PFSK-1 (cell line): ENCODE measurements around the gene ADAMTSL4.

ENCODE experiments used
- FOXP2 ChIP-seq: optimal IDR thresholded peaks from 2 replicates; pipeline ENCODE3; 2011; ENCODE audit warnings: borderline replicate concordance, control low read depth, inconsistent platforms; ENCODE audit not compliant: insufficient read depth; ENCODE audit errors: extremely low read length, extremely low read depth
- POLR2AphosphoS5 ChIP-seq: IDR thresholded peaks from 2 replicates; pipeline ENCODE4 v1.6.1; 2012; ENCODE audit warnings: low read depth, mild to moderate bottlenecking, control low read depth, low read length, moderate library complexity
- TAF1 ChIP-seq: IDR thresholded peaks from 2 replicates; pipeline ENCODE4 v1.6.1; 2012; ENCODE audit warnings: low read length, control low read depth, borderline replicate concordance; ENCODE audit not compliant: insufficient read depth
- TF ChIP-seq, protein P1 (sequence below), 2 experiments: IDR thresholded peaks; 2 replicates each; pipeline versions ENCODE4 v1.6.1 to v1.8.0; 2011 to 2012; ENCODE audit warnings: low read depth in 2 of 2, low read length in 2 of 2, control low read depth in 1 of 2, inconsistent platforms in 1 of 2, mild to moderate bottlenecking in 1 of 2, moderate library complexity in 1 of 2; ENCODE audit not compliant: insufficient read depth in 1 of 2

DNA sequence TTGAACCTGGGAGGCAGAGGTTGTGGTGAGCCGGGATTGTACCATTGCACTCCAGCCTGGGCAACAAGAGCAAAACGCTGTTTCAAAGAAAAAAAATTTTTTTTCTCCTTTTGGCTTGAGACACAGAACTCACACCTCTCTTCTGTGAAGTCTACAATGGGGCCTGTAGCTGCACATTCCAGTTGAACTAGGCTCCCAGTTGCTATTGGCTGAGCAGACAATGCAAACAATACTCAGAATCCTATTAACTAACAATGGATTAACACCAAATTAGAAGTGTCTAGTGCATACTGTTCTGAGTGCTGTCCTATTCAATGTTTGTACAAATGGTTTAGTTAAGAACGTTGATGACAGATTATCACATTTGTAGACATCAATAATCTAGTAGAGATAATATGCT lies 47.8 kb downstream of the ADAMTSL4 start:
- TF ChIP-seq, protein P1, sequence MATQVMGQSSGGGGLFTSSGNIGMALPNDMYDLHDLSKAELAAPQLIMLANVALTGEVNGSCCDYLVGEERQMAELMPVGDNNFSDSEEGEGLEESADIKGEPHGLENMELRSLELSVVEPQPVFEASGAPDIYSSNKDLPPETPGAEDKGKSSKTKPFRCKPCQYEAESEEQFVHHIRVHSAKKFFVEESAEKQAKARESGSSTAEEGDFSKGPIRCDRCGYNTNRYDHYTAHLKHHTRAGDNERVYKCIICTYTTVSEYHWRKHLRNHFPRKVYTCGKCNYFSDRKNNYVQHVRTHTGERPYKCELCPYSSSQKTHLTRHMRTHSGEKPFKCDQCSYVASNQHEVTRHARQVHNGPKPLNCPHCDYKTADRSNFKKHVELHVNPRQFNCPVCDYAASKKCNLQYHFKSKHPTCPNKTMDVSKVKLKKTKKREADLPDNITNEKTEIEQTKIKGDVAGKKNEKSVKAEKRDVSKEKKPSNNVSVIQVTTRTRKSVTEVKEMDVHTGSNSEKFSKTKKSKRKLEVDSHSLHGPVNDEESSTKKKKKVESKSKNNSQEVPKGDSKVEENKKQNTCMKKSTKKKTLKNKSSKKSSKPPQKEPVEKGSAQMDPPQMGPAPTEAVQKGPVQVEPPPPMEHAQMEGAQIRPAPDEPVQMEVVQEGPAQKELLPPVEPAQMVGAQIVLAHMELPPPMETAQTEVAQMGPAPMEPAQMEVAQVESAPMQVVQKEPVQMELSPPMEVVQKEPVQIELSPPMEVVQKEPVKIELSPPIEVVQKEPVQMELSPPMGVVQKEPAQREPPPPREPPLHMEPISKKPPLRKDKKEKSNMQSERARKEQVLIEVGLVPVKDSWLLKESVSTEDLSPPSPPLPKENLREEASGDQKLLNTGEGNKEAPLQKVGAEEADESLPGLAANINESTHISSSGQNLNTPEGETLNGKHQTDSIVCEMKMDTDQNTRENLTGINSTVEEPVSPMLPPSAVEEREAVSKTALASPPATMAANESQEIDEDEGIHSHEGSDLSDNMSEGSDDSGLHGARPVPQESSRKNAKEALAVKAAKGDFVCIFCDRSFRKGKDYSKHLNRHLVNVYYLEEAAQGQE (IDR thresholded peaks at IDR 0.05; ENCODE audit: insufficient read depth in 1 of 2, low read depth in 2 of 2, low read length in 2 of 2): no peak
- no peak for TF ChIP-seq FOXP2
- no peak for TF ChIP-seq TAF1
- TF ChIP-seq POLR2AphosphoS5: no peak
